ENCODE measurements around the gene OR1C1.
"Not testable (repeated sequence)": the region's sequence is repeated elsewhere in the genome, so short reads cannot be mapped to it uniquely, and the experiment has no call there.

Gene OR1C1, protein sequence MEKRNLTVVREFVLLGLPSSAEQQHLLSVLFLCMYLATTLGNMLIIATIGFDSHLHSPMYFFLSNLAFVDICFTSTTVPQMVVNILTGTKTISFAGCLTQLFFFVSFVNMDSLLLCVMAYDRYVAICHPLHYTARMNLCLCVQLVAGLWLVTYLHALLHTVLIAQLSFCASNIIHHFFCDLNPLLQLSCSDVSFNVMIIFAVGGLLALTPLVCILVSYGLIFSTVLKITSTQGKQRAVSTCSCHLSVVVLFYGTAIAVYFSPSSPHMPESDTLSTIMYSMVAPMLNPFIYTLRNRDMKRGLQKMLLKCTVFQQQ

DNA sequence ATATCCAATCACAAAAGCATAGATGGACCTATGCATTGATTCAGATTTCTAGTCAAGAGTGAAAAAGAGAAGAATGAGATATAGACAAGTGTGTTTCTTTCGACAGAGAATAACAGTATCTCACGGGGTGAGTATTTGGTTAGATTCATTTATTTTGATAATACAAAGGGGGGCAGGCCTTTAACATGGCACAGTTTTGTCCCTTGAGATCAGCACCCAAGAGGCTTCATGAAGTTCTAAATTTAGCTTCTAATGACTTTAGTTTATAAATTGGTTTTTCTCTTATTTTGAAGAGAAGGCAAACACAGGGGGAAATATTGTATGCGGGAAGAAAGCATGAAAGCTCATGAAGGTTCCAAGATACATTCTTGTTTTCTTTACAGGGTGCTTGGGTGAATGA lies at the start of gene OR1C1:
Gene OR1C1, minus strand, starts transcription at position 101 of the 400 bp plus-strand sequence. CDS start 2,150 bp downstream, outside the sequence.
- no peak for DNase-seq (ENCODE audit: low spot score)

DNA sequence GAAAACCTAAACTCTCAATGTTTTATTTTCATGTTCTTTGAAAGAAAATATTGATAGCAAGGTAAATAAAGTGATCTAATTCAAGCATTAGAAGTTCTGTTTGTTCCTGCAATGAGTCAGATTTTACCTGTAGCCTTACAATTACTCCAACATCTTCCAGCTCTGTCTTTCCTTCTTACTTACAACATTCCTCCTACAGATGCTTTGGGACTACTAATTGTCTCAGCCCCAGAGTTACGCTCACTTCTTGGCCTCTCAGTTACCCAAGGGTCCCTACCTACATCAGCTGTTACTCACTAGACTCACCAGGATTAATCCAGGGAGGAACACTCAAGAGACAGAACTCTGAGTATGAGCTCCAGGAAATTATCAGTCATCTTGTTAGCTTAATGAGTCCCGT lies 37.2 kb upstream of the OR1C1 start:
- DNase-seq (ENCODE audit: low spot score): no peak

DNA sequence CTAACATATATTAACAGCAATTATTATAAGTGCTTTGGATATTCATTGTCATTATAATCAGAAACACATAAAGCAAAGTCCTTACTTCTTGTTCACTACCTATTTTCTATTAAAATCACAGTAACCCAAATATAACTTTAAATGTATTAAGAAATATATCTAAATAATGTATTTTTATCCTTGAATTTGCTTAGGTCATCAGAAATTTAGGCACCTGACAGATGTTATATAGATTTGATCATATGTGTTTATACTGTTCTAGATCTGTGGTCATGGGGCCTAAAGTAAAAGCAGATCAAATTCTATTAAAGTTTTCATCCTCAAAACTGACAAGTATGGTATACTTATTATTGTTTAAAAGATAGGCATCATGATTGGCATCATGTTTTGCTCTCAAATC lies 9.2 kb upstream of the OR1C1 start:
- no peak for DNase-seq (ENCODE audit: low spot score)

DNA sequence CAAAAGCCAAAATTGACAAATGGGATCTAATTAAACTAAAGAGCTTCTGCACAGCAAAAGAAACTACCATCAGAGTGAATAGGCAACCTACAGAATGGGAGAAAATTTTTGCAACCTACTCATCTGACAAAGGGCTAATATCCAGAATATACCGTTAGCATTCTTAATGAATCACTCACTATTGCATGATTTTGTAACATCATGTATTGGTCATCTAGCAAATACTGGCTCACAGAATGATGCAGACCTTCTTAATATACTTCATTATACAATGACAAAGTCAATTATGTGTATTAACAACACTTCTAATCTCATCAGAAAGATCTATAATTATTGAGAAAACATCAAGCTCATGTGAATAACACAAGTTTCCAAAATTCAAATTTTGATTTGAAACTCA lies 6.0 kb downstream of the OR1C1 start:
- not testable (repeated sequence) for DNase-seq (ENCODE audit: low spot score)

DNA sequence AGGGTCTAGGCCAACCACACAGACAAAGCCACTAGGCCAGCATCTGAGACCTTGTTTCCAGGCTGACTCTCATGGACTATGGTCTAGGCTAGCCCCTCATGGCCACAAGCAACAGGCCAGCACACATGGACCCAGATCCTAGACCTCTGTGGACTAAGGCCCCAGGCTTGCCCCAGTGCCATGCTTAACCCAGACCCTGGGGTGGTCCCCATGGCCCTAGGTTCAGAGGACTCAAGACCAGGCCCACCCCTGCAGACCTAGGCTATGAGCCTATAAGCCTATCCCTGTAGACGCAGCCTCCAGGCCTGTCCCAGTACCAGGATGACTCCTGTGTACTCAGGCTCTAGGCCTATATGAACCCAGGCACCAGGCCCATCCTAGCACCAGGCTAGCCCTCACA lies 10.5 kb downstream of the OR1C1 start:
- DNase-seq (ENCODE audit: low spot score): no peak

DNA sequence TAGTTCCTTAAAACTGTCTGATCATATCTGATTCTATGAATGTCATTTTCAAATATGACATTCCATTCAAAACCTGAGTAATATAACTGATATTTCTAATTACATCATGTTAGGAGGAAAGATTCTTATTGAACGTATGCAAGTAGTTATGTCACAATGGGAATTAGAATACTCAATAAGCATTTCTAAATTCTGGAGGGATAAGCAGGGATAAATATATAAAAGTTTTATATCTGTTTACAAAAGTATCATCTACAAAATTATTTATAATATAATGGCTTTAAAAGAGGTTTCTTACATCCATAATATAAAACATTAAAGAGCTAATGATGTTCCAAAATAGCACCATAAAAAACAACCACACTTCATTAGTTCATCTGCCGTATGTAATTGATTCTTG lies 12.3 kb downstream of the OR1C1 start, which contains the start of gene OR14A2:
Gene OR14A2, minus strand, starts transcription at position 101 of the 400 bp plus-strand sequence.
- no peak for DNase-seq (ENCODE audit: low spot score)

DNA sequence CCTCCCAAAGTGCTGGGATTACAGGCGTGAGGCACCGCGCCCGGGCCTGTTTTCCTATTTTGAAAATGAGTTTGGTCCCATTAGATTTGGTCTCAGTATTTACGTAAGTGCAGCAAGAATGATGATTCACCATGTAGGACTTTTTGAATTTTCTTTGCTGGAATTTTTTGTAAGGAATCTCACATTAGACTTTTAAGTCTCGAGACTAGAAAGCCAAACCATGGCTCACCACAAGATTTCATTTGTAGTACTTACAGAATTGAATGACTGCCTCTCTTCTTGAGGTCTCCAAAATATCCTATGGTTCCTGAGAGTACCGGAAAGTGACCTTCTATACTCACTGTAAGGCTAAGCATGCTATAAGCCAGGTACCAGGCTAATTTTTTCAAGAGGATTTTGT lies 12.7 kb downstream of the OR1C1 start:
- no peak for DNase-seq (ENCODE audit: low spot score)

DNA sequence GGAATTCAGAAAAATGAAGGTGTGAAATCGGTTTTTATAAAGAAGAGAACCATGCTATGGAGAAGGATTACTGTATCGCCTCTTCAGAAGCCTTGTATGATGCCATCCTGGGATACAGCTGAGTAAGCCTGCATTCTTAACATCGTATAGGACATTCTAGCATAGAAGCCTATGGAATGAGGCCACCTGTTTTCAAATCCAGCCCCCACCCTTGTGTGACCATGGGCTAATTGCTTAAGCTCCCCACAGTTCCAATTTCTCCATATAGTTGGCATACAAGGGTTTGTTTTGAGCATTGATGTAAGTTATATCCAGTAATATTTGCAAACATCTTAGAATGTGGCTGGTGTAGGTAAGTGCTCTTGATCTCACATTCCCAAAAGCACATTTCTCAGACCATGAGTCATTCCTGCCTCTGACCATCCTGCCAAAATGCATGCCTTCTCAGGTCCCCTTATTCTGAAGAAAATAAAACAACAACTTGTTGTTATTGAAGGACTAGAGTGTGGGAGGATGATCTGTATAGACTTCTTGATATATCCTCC lies 13.9 kb downstream of the OR1C1 start:
- no peak for DNase-seq (ENCODE audit: low spot score)

DNA sequence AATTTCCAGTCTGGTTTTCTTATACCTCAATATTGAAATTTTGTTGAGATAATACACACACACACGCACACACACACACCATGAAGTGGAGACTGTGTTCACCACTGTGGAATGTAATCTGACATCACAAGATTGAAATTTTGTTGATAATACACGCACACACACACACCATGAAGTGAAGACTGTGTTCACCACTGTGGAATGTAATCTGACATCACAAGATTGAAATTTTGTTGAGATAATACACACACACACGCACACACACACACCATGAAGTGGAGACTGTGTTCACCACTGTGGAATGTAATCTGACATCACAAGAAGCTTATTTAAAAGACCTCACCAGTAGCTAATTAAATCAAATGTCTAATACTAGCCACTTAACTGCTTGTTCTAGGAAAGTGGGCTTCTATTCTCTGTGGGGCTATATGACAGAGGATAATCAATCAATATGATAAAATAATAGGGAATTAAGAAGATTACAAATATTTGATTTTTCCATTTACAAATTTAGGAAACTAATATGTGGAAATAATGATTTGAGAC lies 18.1 kb downstream of the OR1C1 start:
- not testable (repeated sequence) for DNase-seq (ENCODE audit: low spot score)

DNA sequence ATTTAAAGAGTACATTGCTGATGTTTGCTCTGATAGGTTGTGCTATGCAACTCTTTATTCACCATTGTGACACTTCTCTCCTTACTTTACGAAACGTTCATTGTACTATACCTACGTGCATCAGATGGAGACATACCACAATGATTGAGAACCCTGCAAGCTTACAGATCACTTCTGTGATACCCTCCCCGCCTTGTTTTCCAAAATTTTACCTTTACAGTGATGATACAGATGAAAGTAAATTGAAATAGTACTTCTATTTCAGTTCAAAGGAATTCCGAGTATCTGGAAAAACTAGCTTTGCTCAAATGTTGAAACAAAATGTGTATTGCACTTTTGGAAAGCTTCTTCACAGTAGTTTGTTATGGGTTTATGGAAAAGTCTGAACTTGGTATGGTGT lies 18.6 kb downstream of the OR1C1 start:
- DNase-seq (ENCODE audit: low spot score): no peak

DNA sequence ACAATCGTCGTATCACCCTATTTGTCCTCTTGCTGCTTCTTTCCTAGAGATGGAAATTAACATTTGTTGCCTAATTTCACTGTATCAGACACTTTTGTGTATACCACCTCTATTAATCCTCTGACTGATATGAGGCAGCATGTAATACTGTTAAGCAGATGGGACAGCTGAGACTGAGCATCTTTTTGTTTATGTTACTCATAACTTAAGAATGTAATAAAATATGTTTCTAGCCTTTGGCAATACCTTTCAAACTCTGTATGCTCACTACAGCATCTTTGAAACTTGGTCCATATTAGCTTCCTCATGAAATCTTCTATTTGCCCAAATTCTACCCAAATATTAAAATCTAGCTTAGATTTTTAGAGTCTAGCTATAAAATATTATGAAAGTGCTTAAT lies 19.6 kb downstream of the OR1C1 start:
- DNase-seq (ENCODE audit: low spot score): no peak

DNA sequence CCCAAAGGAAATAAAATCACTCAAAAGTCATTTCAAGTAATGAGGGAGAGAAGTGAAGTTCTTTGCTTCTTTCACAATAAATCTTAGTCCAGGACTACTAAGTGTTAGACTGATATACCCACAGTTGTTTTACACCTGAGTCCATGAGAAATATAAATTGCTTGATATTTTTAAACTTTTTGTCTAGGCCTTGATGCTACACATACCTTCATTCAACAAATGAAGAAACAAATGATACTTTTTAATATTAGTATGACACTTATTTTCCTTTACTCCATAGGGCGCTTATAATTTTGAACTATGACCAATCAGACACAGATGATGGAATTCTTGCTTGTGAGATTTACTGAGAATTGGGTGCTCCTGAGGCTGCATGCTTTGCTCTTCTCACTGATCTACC lies 22.0 kb downstream of the OR1C1 start, which contains the start of gene OR14K1:
Gene OR14K1, plus strand, starts transcription at position 301 of the 400 bp plus-strand sequence. Its CDS starts 0 bp downstream, at position 301.
- no peak for DNase-seq (ENCODE audit: low spot score)

DNA sequence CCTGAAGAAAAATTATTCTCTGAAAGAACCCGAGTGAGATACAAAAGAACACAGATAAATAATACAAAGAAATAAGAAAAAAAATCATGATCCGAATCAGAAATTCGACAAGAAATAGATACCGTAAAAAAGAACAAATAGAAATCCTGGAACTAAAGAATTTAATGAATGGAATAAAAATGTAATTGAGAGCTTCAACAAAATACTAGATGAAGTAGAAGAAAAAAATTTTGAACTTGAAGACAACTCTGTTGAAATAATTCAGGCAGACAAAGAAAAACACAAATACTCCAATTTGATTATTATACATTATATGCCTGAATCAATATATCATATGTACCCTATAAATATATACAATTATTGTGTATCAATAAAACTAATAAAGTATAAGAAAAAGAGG lies 39.1 kb downstream of the OR1C1 start:
- DNase-seq (ENCODE audit: low spot score): no peak

DNA sequence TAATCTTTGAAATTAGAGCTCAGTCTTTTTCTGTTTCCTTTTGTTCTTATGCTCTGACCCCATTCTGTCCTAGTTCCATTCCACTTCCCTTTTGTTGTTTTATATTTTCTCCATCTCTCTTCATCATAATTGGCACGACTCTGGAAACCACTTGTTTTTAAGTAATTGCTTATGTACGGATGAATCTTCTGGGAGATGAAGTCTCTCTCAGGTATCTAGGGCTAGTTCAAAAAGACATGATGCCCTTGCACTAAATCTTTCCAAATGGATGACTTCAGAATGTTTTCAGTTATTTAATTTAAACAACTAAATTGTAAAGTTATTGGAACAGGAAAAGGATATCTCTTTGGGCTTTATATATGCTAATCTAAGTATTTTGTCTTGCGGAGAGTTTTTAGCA lies 43.8 kb downstream of the OR1C1 start, which contains the start of gene OR6F1:
Gene OR6F1, minus strand, starts transcription at position 101 of the 400 bp plus-strand sequence. CDS start 3,891 bp downstream, outside the sequence.
- no peak for DNase-seq (ENCODE audit: low spot score)

DNA sequence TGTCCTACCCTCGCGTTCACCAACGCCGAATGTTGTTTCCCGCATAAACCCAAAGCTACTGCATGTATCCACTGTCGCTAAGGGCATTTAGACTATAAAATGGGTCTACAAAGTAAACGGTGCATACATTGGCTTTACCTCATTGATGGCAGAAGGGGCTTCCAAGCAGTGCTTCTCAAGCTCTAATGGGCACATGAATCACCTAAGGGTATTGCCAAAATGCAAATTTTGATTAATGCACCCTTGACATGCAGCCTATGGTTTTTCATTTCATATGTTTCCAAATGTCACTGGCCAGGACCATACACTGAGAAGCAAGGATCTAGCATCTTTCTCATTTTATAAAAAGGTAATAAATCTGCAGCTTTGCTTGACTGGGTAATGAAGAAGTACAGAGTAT lies 46.6 kb downstream of the OR1C1 start:
- no peak for DNase-seq (ENCODE audit: low spot score)

DNA sequence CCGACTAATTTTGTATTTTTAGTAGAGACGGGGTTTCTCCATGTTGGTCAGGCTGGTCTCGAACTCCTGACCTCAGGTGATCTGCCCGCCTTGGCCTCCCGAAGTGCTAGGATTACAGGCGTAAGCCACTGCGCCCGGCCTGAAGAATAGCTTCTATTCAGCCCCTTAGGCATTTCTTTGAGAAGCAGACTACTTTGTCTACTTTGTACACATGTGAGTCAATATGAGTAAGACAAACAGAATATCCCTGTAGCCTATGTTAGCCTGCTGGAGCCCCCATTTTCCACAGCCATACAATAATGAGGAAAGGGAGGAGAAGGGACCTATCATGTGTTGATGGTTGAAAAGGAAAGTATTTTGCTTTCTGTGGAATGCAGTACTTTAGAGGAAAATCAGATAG lies 49.7 kb downstream of the OR1C1 start:
- not testable (repeated sequence) for DNase-seq (ENCODE audit: low spot score)
